ENCODE results near the gene ANKRD28.

The ANKRD28 gene

GRCh38 chr3:15716178-15716577 is 81.6 kb downstream of the ANKRD28 start:
- DNase-seq, result no peak

- DNase-seq, result no peak
Measured at GRCh38 chr3:15714448-15714847, 83.3 kb downstream of the ANKRD28 start.

DNA sequence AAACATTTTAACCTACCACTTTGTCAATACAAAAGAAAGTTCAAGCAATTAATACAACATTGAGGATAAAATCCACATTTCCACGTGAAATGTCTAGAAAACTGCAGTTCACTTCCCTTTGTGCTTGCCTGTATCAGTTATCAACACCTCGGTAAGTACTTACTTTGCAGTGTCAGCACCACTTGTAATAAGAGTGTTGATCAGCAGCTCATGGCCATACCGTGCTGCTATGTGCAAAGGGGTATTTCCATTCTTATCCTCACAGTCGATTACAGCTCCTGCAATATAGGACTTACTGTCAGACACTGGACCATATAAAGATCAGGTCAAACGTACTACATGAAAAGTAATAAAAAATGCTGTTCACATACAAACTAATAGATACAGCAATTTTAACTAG is 84.4 kb downstream of the ANKRD28 start:
- DNase-seq, result no peak

DNA sequence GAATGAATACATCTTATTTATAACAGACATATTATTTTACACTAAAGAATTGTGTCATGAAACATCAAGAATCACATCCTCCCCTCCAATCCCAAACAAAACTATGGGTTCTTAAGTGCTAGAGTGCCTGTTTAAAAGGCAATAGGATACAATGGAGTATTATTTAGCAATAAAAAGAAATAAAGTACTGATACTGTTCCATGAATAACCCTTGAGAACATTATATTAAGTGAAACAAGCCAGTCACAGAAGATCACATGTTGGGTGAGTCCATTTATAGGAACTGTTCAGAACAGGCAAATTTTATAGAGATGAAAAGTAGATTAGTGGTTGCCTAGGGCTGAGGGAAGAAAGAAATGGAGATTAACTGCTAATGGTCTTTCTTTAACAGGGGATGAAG is 86.5 kb downstream of the ANKRD28 start:
- no peak for DNase-seq

DNA sequence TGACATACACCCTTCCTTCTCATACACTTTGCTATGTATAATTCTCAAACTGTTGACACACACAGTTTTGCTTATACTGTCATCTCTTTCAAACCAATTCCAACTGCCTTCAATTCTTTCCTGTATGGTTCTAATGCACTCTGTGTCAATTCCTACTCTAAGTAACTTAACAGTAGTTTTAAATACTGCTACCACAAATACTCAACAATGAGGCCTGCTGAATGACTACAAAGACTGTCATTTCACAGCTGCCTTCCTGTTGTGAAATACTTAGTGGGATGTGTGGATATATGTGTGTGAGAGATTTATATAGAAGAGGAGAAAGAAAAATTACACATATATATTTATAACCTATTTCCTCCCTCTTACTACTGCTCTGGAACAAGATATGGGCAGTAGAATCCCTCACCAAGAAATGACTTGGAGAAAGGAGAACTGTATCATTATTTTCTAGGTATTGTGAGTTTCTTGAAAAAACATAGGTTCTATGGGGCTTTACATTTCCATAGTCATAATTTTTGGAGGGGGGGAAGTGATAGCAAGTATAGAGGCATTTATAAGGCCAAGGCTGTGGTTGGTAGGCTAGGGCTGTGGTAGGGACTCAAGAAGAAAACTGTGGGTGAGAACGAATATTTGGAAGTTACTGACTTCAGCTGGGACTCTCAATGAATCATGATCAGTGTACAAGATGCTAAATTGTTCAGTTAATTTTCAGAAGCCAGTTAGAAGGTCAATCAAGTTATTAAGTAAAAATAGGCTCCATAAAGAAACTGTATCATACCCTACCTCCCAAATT is 88.7 kb downstream of the ANKRD28 start:
- no peak for DNase-seq

GRCh38 chr3:15707779-15708178 is 90.0 kb downstream of the ANKRD28 start:
- no peak for DNase-seq

- DNase-seq, result no peak
Measured at GRCh38 chr3:15703346-15703745, 94.4 kb downstream of the ANKRD28 start.

GRCh38 chr3:15694628-15695027 is 103.2 kb downstream of the ANKRD28 start:
- no peak for DNase-seq

- no peak for DNase-seq
Measured at GRCh38 chr3:15693355-15693754, 104.4 kb downstream of the ANKRD28 start.

- no peak for DNase-seq
Measured at GRCh38 chr3:15690748-15691147, 107.0 kb downstream of the ANKRD28 start.

- DNase-seq, result no peak
Measured at GRCh38 chr3:15690230-15690629, 107.5 kb downstream of the ANKRD28 start.

DNA sequence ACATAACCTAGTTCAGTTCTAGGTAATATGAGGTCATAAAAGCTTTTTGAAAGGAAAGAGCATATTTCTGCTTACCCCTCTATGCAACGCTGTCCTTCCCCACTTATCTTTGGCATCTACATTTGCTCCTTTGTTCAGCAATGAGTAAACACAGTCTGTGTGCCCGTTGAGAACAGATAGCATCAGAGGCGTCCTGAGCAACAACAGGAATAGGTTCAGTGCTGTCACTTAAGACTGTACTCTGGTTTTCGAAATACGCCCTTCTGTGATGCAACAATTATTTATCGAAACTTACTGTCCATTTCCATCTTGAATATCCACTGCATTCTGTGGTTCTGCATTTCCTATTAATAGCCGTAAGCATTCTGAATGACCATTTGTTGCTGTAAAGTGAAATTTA is 111.9 kb downstream of the ANKRD28 start:
- DNase-seq, result no peak

GRCh38 chr3:15683253-15683652 is 114.5 kb downstream of the ANKRD28 start:
- no peak for DNase-seq

GRCh38 chr3:15682561-15683185 is 115.1 kb downstream of the ANKRD28 start:
- DNase-seq, result no peak

DNA sequence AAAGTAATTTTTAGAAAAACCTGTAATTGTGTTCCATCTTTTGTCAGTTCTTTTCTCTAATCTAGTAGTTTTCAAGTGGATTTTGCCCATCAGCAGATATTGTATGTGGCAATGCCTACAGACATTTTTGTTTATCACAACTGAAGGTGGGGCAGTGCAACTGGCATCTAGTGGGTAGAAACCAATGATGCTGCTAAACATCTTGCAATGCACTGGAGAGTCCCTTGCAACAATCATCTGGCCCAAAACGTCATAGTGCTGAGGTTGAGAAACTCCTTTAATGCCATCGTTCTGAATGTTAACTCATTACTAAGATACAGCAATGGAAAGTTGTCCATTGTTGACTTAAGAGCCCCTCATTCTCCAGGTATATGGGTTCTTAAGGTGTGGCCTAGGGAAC is 116.1 kb downstream of the ANKRD28 start:
- DNase-seq, result no peak

DNA sequence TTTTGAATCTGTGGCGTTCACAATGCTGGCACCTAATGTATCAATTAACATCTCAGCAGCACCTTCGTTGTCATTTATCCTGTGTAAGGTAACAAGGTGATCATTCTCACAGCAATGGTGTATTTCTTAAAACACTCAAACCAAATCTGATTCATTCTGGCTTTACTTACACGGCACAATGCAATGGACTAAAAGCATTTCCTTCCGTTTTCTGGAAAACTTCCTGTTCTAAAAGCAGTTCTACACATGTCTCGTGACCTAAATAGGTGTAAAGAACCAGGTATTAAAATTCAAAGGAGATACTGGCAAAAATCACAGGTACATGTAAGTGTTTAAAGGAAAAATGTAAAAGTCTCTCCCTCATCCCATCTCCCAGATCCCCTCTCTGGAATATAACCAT is 118.5 kb downstream of the ANKRD28 start:
- DNase-seq, result no peak

DNA sequence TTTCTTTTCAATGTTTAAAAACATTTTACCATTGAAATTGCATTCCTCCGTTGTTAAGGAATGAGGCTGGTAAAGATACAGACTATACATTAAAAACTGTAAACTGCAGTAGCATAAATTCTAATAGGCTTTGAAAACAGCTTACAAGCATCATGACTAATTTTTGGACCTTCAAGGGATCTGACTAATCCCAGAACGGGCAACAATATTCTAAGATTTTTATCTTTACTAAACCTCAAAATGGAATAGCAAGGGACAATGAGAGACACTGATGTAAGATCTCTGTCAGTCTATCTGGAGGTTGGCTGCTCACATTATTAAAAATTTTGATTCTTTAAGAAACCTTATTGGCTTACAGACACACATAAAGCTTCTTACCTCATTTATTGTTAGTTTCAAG is 121.5 kb downstream of the ANKRD28 start:
- DNase-seq, result no peak

DNA sequence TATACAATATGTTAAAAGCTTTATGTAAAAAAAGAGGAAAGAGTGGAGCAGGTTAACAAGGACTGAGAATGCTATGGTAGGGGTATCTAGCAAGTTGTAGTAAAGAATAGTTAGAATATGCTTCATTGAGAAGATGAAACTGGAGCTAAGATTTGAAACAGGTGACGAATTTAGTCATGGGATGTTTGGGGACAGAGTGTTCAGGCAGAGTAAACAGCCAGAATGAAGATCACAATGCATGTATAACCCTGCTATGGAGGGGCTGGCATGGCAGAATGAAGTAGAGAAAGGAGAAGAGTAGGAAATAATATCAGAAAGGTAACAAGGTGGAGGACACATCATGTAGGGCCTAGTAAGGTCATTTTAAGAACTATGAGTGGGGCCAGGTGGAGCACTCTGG is 124.2 kb downstream of the ANKRD28 start:
- DNase-seq, result no peak

GRCh38 chr3:15667484-15667883 is 130.3 kb downstream of the ANKRD28 start:
- no peak for DNase-seq

DNA sequence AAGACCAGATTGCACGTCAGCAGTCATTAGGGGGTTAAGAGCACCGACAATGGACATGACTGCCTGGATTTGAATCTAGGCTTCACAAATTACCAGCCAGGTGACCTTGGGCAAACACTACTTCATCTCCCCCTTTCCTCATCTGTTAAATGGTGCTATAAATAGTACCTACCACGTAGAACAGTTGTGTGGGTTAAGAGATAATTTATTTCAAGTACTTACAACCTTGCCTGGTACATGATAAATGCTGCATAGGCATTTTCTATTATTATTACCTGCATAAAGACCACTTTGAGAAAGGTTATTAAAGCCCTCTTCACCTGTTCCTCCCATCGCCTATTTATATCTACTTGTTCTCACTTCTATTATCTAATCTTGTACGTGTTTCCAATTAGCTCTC is 131.5 kb downstream of the ANKRD28 start:
- DNase-seq, result no peak

DNA sequence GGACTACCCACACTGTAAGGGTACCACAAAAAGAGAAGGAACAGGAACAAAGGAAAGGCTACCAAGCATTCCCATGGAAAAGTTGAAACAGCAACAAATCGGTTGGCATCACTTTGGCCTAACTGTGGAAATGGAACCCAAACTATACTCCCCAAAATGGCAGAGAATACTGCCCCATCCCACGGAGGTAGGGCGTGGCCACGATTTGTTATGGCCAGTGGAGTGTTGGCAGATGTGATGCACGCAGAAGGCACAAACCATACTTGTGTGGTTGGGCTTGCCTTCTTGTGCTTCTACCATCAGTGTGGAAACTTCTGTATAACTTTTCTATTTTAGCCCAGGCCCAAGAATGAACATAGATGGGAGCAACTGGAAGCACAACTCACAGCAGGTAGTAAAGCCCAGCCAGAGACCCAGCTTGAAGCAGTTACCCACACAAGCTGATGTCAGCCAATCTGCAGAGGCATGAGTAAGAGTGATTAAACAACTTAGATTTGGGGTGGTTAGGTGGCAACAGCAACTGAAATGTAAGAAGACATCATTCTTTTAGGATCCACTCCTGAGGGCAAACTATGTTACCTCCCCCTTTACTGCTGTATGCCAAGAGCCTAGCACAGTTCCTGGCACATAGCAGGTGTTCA is 132.1 kb downstream of the ANKRD28 start:
- DNase-seq, result no peak

- no peak for DNase-seq
Measured at GRCh38 chr3:15664144-15664543, 133.6 kb downstream of the ANKRD28 start.

- no peak for DNase-seq
Measured at GRCh38 chr3:15660055-15660935, 137.5 kb downstream of the ANKRD28 start.

Measured in NCI-H1092 treated with DMSO at 0.1 percent for 48 hours (cell line).